Pancreas (tissue), 10 donors: ENCODE results near the gene FMN2. TPM values are rescaled to one million over a fixed set of nuclear protein-coding genes. Genes with fewer than 3 reads are reported as not detected.
A peak's percentile ranks its signal among the peaks of the same experiment; 100 is the strongest.

Source experiments
- ATAC-seq, 4 donors: fragments of 200-7000 bp; cut with Tn5 transposase; one replicate each; pipeline versions ENCODE4 v1.8.0 to v1.9.1; 2020; ENCODE audit warnings: mild to moderate bottlenecking in 4 of 4, moderate library complexity in 4 of 4
- DNase-seq, 6 donors: peaks; one replicate each; pipeline ENCODE4 v3.0.0-alpha.2; 2020
- FAIRE-seq: peaks from 2 replicates; lab custom pipeline; 2012; peaks lifted over from hg19 to GRCh38; lab: Jason Lieb, UNC
- H3K27ac ChIP-seq, 4 donors: fragments of 200-600 bp; sonication (generic); 1 replicate in 3 of 4; 2 replicates in 1 of 4; pipeline versions ENCODE4 v1.5.0 to v1.8.0; 2020
- H3K27me3 ChIP-seq, 4 donors: fragments of 200-600 bp; one replicate each; pipeline ENCODE4 v1.8.0; 2021
- H3K36me3 ChIP-seq, 3 donors: fragments of 200-600 bp; sonication (generic) in 1 of 3; one replicate each; pipeline versions ENCODE4 v1.5.0 to v1.8.0; 2020 to 2021
- H3K4me1 ChIP-seq, 3 donors: fragments of 200-600 bp; one replicate each; pipeline ENCODE4 v1.8.0; 2021
- H3K4me3 ChIP-seq, 4 donors: fragments of 200-600 bp; sonication (generic) in 2 of 4; one replicate each; pipeline versions ENCODE4 v1.5.0 to v1.8.0; 2020 to 2021
- H3K9me3 ChIP-seq, 4 donors: fragments of 200-600 bp; one replicate each; pipeline ENCODE4 v1.8.0; 2021
- WGBS, 2 donors: extraction: QIAGEN DNeasy Blood & Tissue Kit; methylation state at CpG; one replicate each; pipeline ENCODE4 v1.1.7; 2013; 5-methylcytosine and 5-hydroxymethylcytosine counted together
- intact Hi-C, 3 donors: fragments of 100-400 bp; cut with DNase I; formaldehyde crosslinking; loops; one replicate each; pipeline versions ENCODE4 v1.11.1 to v1.14.2; 2022
- polyA plus RNA-seq, 2 donors: library from polyadenylated mRNA; stranded (reverse); fragments of 200-250 nt; gene quantifications; one replicate each; pipeline ENCODE4 v1.2.3, GENCODE V29; 2013
- total RNA-seq, 6 donors: library from RNA; stranded (reverse); fragmentation: NEBNext Ultra II Directional in 4 of 6; extraction: Animal tissue kit (Norgen Biotek cat#: 25700) in 4 of 6; gene quantifications; one replicate each; pipeline versions ENCODE4 v1.2.1 to v1.2.4, GENCODE V29; 2021 to 2023
- TF ChIP-seq, protein P1 (sequence below), 4 donors: fragments of 200-600 bp; sonication (generic) in 3 of 4; IDR thresholded peaks; one replicate each; pipeline versions ENCODE4 v1.5.0 to v1.8.0; 2021; ENCODE audit warnings: antibody characterized with exemption in 4 of 4
- donor health status: healthy with polysubstance abuse.
- donor health status: DM: no; HTN: no; CAD: no; lungs with moderate emphysema.
- donor health status: DM: no; HTN: no; CAD: no.
- donor health status: control.
- donor health status: control.
- donor health status: Bipolar disorder and iron deficiency.
- donor health status: DM: yes; HTN: yes; CAD: no.
- donor health status: DM: no; HTN: no; CAD: no.
- donor health status: DM: no; HTN: no; CAD: no.
- donor health status: DM: yes; HTN: yes; CAD: no.

The FMN2 gene
- total and polyA plus RNA-seq, 8 donors, result 0.56 to 8.2 (median 2.0) TPM

DNA sequence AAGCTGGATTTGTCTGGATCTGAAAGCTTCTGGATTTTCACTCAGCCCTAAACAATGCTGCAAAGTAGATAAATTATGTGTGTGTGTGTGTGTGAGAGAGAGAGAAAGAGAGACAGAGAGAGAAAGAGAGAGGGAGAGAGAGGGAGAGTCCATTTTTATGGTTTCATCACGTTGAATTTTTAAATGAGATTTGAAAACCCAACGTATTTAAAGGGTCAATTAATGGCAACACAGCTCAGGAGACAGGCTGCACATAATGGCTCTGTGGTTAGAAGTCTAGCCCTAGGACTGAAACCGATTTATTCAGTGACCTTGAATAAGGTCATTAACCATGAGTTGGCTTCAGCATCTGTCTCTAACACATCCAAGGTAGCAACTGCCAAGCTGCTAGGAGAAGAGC is 35.3 kb upstream of the FMN2 start:
- H3K27ac ChIP-seq, result no peak overlapping the region
- no peak for ATAC-seq
- H3K4me1 ChIP-seq, result no peaks in the 10 kb centered on the region
- 13 to 15% methylated on average over 3 of the region's 3 CpGs for WGBS, 2 donors
- H3K27me3 ChIP-seq, result no peaks in the 10 kb centered on the region
- no peak for FAIRE-seq
- TF ChIP-seq, protein P1, sequence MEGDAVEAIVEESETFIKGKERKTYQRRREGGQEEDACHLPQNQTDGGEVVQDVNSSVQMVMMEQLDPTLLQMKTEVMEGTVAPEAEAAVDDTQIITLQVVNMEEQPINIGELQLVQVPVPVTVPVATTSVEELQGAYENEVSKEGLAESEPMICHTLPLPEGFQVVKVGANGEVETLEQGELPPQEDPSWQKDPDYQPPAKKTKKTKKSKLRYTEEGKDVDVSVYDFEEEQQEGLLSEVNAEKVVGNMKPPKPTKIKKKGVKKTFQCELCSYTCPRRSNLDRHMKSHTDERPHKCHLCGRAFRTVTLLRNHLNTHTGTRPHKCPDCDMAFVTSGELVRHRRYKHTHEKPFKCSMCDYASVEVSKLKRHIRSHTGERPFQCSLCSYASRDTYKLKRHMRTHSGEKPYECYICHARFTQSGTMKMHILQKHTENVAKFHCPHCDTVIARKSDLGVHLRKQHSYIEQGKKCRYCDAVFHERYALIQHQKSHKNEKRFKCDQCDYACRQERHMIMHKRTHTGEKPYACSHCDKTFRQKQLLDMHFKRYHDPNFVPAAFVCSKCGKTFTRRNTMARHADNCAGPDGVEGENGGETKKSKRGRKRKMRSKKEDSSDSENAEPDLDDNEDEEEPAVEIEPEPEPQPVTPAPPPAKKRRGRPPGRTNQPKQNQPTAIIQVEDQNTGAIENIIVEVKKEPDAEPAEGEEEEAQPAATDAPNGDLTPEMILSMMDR (IDR thresholded peaks at IDR 0.05), result no peak
- no peaks in the 10 kb centered on the region for H3K9me3 ChIP-seq
- H3K36me3 ChIP-seq, result no peaks in the 10 kb centered on the region
- intact Hi-C loops, result no loop called here
- no peak for DNase-seq
- H3K4me3 ChIP-seq, result no peak overlapping the region

- intact Hi-C loops, result no loop called here
These were observed 33.6 kb upstream of the FMN2 start for GRCh38 chr1:240058049-240058448.

GRCh38 chr1:240068961-240069360 is 22.7 kb upstream of the FMN2 start:
- intact Hi-C loops, result no loop called here
- Histone ChIP-seq H3K36me3 (no peaks in the 10 kb centered on the region), H3K4me1 (no peaks in the 10 kb centered on the region), H3K9me3 (no peaks in the 10 kb centered on the region), H3K27ac (no peak overlapping the region), H3K27me3 (no peaks in the 10 kb centered on the region), H3K4me3 (no peak overlapping the region)
- 83 to 90% methylated on average over 7 of the region's 7 CpGs for WGBS, 2 donors
- TF ChIP-seq, protein P1 (IDR thresholded peaks at IDR 0.05), result no peak
- FAIRE-seq, result no peak
- no peak for DNase-seq
- no peak for ATAC-seq

More at GRCh38 chr1:240058049-240058448, 33.6 kb upstream of the FMN2 start:
- ATAC-seq (no peak), FAIRE-seq (no peak), DNase-seq (no peak)
- H3K27me3 ChIP-seq, result no peaks in the 10 kb centered on the region
- TF ChIP-seq, protein P1 (IDR thresholded peaks at IDR 0.05), result no peak
- H3K4me3 ChIP-seq, result no peak overlapping the region
- H3K27ac ChIP-seq, result no peak overlapping the region
- no peaks in the 10 kb centered on the region for H3K4me1 ChIP-seq
- H3K36me3 ChIP-seq, result no peaks in the 10 kb centered on the region
- H3K9me3 ChIP-seq, result no peaks in the 10 kb centered on the region
- 66 to 74% methylated on average over 9 of the region's 9 CpGs for WGBS, 2 donors

DNA sequence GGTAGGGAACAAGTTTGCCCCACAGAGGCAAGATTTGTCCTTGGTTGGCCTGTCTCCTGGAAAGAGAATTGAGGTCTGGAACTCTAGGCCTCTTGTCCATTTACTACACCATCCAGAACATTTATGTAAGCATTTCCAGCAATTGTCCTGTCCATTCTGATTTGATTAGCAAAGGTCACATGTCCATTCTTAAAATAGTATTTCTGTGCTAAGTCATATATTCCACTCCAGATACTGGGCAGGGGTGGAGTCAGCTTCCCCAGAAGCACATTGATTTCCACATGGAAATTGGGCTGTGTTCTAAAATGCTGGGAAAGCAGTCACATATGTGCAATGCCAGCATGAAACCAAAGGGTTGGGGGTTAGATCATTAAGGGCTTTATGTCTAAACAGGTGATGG is 21.5 kb upstream of the FMN2 start:
- Histone ChIP-seq H3K4me1 (no peaks in the 10 kb centered on the region), H3K9me3 (no peaks in the 10 kb centered on the region), H3K27ac (no peak overlapping the region), H3K36me3 (no peaks in the 10 kb centered on the region), H3K27me3 (no peaks in the 10 kb centered on the region), H3K4me3 (no peak overlapping the region)
- no peak for ATAC-seq
- intact Hi-C loops, result no loop called here
- no peak for DNase-seq
- no peak for FAIRE-seq
- TF ChIP-seq, protein P1 (IDR thresholded peaks at IDR 0.05), result no peak

GRCh38 chr1:240073097-240073496 is 18.6 kb upstream of the FMN2 start:
- no peak for DNase-seq
- peak in 1 of 4 donors; percentile 43 for ATAC-seq
- 52 to 60% methylated on average over 3 of the region's 3 CpGs for WGBS, 2 donors
- no peak overlapping the region for H3K4me3 ChIP-seq
- H3K4me1 ChIP-seq, result no peaks in the 10 kb centered on the region
- no peaks in the 10 kb centered on the region for H3K27me3 ChIP-seq
- intact Hi-C loops, result no loop called here
- H3K9me3 ChIP-seq, result no peaks in the 10 kb centered on the region
- no peak for FAIRE-seq
- H3K36me3 ChIP-seq, result no peaks in the 10 kb centered on the region
- no peak overlapping the region for H3K27ac ChIP-seq
- TF ChIP-seq, protein P1 (IDR thresholded peaks at IDR 0.05), result no peak
